Caco-2 (cell line): ENCODE data around the gene ABHD16B. TPM values are rescaled to one million over a fixed set of nuclear protein-coding genes. Genes with fewer than 3 reads are reported as not detected.

Source experiments
- BruUV-seq: library from RNA; stranded (reverse); fragments of 400-500 nt; replicated peaks from 2 replicates; lab custom pipeline; 2021; lab: Mats Ljungman, UMichigan
- CTCF ChIA-PET: fragments of 300-600 bp; sonication (Branson Sonifier 250); formaldehyde crosslinking; loops from one replicate; lab custom pipeline; 2022; ENCODE audit warnings: antibody characterized with exemption; lab: Charles Lee
- POLR2A ChIA-PET: fragments of 300-600 bp; sonication (Branson Sonifier 250); formaldehyde crosslinking; loops from one replicate; lab custom pipeline; 2022; ENCODE audit warnings: antibody characterized with exemption; lab: Charles Lee
- DNase-seq, 2 experiments: peaks; one replicate each; pipeline versions ENCODE4 v3.0.0 to v3.0.0-alpha.2; 2020 to 2022
- H3K27me3 ChIP-seq: replicated peaks from 2 replicates; pipeline ENCODE4 v1.6.0; 2011; ENCODE audit warnings: low read length; ENCODE audit not compliant: control insufficient read depth, insufficient read depth
- H3K36me3 ChIP-seq: 2 replicates; pipeline ENCODE4 v1.5.1; 2011; ENCODE audit warnings: low read length; ENCODE audit not compliant: control insufficient read depth, insufficient read depth
- H3K4me1 ChIP-seq: fragments of 250-450 bp; sonication (Bioruptor Pico); 2 replicates; pipeline ENCODE4 v1.5.1; 2020; ENCODE audit warnings: mild to moderate bottlenecking
- H3K4me3 ChIP-seq: 2 replicates; pipeline ENCODE4 v1.5.1; 2011; ENCODE audit warnings: low read depth, mild to moderate bottlenecking, control low read depth, low read length
- H3K9me3 ChIP-seq: fragments of 250-450 bp; sonication (Bioruptor Pico); 2 replicates; pipeline ENCODE4 v1.5.1; 2020; ENCODE audit warnings: mild to moderate bottlenecking, moderate library complexity
- H3K27ac Mint-ChIP-seq: one replicate; pipeline ENCODE4 v1.8.0; 2022; ENCODE audit warnings: mixed read lengths; ENCODE audit not compliant: unreplicated experiment
- H3K27me3 Mint-ChIP-seq: one replicate; pipeline ENCODE4 v1.8.0; 2022; ENCODE audit warnings: mixed read lengths; ENCODE audit not compliant: insufficient read depth, unreplicated experiment
- H3K36me3 Mint-ChIP-seq: one replicate; pipeline ENCODE4 v1.8.0; 2022; ENCODE audit warnings: mild to moderate bottlenecking, mixed read lengths; ENCODE audit not compliant: insufficient read depth, unreplicated experiment
- H3K4me1 Mint-ChIP-seq: one replicate; pipeline ENCODE4 v1.8.0; 2022; ENCODE audit warnings: low read depth, mixed read lengths; ENCODE audit not compliant: unreplicated experiment
- H3K4me3 Mint-ChIP-seq: one replicate; pipeline ENCODE4 v1.8.0; 2022; ENCODE audit warnings: mild to moderate bottlenecking, moderate library complexity, mixed read lengths; ENCODE audit not compliant: unreplicated experiment
- H3K9me3 Mint-ChIP-seq: one replicate; pipeline ENCODE4 v1.8.0; 2022; ENCODE audit warnings: mixed read lengths; ENCODE audit not compliant: unreplicated experiment
- CTCF ChIP-seq, 2 experiments: fragments of 200-600 bp in 1 of 2; IDR thresholded peaks; 1 replicate in 1 of 2; 2 replicates in 1 of 2; pipeline versions ENCODE4 v1.5.1 to v1.8.0; 2011 to 2022; ENCODE audit warnings: antibody characterized with exemption in 1 of 2, control low read depth in 1 of 2, inconsistent platforms in 1 of 2, low read depth in 1 of 2, low read length in 1 of 2, mild to moderate bottlenecking in 1 of 2, moderate library complexity in 1 of 2; ENCODE audit not compliant: insufficient read depth in 1 of 2, severe bottlenecking in 1 of 2, unreplicated experiment in 1 of 2
- intact Hi-C: fragments of 100-400 bp; cut with micrococcal nuclease; formaldehyde crosslinking; loops from one replicate; pipeline ENCODE4 v1.10.0; 2022; ENCODE audit not compliant: unreplicated experiment
- total RNA-seq: library from RNA; stranded (reverse); gene quantifications from 2 replicates; pipeline ENCODE4 v1.2.3, GENCODE V29; 2022

Gene ABHD16B
- total RNA-seq, 1 experiment from 2014 or later: 0.27 TPM

- H3K4me3 ChIP-seq: no peak overlapping the region
- Mint-ChIP-seq H3K9me3 (no peaks in the 10 kb centered on the region), H3K4me3 (no peak overlapping the region), H3K4me1 (no peaks in the 10 kb centered on the region), H3K27ac (no peak overlapping the region), H3K36me3 (peaks cover 6% of the 10 kb centered on the region), H3K27me3 (peaks cover 3% of the 10 kb centered on the region)
- intact Hi-C loops: no loop called here
- no peak for DNase-seq
- peaks cover 27% of the 10 kb centered on the region for H3K4me1 ChIP-seq
- H3K9me3 ChIP-seq: no peaks in the 10 kb centered on the region
- no peak for TF ChIP-seq CTCF (IDR thresholded peaks at IDR 0.05; ENCODE audit: insufficient read depth in 1 of 2, low read depth in 1 of 2, low read length in 1 of 2, severe bottlenecking in 1 of 2, unreplicated experiment in 1 of 2)
- no peaks in the 10 kb centered on the region for H3K27me3 ChIP-seq
- ChIA-PET CTCF (interaction anchor here (1.6 kb wide), 1 partner anchor 17 kb away, joined by 12 read pairs; no protein-coding TSS in a partner anchor), POLR2A (no interaction called here)
- no TSS peak for BruUV-seq
- no peaks in the 10 kb centered on the region for H3K36me3 ChIP-seq
Measured at GRCh38 chr20:63846888-63847236, 14.4 kb upstream of the ABHD16B start.

DNA sequence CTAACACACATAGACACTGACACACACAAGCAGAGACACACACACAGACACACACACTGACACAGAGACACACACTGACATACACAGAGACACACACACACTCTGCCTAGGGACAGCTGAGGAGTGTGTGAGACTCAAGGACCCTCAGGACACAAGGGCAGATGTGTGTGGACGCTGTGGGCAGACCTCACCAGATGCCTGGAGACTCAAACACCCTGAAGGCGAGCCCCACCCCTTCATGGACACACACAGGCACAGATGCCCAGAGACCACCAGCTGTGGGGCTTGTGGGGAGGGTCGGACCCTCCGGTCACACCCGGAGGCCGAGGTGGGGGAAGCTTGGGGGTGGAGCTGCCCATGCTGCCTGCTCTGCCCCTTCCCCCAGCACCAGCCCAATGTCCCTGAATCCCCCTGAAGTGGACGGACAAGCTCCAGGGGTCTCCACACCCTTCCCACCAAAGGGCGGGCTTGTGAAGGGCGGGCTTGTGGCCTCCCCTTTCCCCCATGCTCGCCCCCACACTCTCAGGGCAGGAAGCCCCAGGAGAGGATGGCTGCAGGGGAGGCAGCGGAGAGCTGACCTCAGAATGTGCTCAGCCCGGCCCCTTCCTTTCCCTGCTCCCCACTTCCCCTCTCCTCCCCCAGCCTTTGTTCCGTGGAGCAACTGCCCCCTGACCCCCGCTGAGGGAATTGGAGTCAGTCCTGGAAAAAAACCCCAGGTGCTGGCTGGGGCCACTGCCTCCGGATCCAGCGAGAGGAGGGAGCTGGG lies 13.9 kb upstream of the ABHD16B start:
- H3K9me3 ChIP-seq: no peaks in the 10 kb centered on the region
- no peak for TF ChIP-seq CTCF (IDR thresholded peaks at IDR 0.05; ENCODE audit: insufficient read depth in 1 of 2, low read depth in 1 of 2, low read length in 1 of 2, severe bottlenecking in 1 of 2, unreplicated experiment in 1 of 2)
- H3K4me3 ChIP-seq: no peak overlapping the region
- no peaks in the 10 kb centered on the region for H3K36me3 ChIP-seq
- Mint-ChIP-seq H3K4me3 (no peak overlapping the region), H3K27ac (no peak overlapping the region), H3K9me3 (no peaks in the 10 kb centered on the region), H3K36me3 (peaks cover 10% of the 10 kb centered on the region), H3K4me1 (no peaks in the 10 kb centered on the region), H3K27me3 (no peaks in the 10 kb centered on the region)
- ChIA-PET CTCF (interaction anchor here (0.8 to 1.0 kb wide), 2 partner anchors 18 to 61 kb away, joined by 5 read pairs; partner anchors contain the start of gene TPD52L2), POLR2A (interaction anchor here (1.3 kb wide), 1 partner anchor 18 kb away, joined by 4 read pairs; the partner anchor contains the start of gene TPD52L2)
- peak in 1 of 2 experiments; percentile 57 for DNase-seq
- no peaks in the 10 kb centered on the region for H3K27me3 ChIP-seq
- H3K4me1 ChIP-seq: peaks cover 27% of the 10 kb centered on the region
- intact Hi-C loops: no loop called here
- no TSS peak for BruUV-seq

- ChIA-PET CTCF (interaction anchor here (0.7 to 1.0 kb wide), 3 partner anchors 17 to 309 kb away, joined by 5 to 7 read pairs (median 5); partner anchors contain the start of gene TPD52L2), POLR2A (interaction anchor here (1.3 kb wide), 1 partner anchor 17 kb away, joined by 4 read pairs; the partner anchor contains the start of gene TPD52L2)
- H3K4me3 ChIP-seq: no peak overlapping the region
- Mint-ChIP-seq H3K36me3 (peaks cover 12% of the 10 kb centered on the region), H3K4me1 (no peaks in the 10 kb centered on the region), H3K27ac (no peak overlapping the region), H3K9me3 (no peaks in the 10 kb centered on the region), H3K4me3 (no peak overlapping the region), H3K27me3 (no peaks in the 10 kb centered on the region)
- TF ChIP-seq CTCF (IDR thresholded peaks at IDR 0.05; ENCODE audit: insufficient read depth in 1 of 2, low read depth in 1 of 2, low read length in 1 of 2, severe bottlenecking in 1 of 2, unreplicated experiment in 1 of 2): no peak
- intact Hi-C loops: no loop called here
- no peaks in the 10 kb centered on the region for H3K9me3 ChIP-seq
- peak in 1 of 2 experiments; percentile 80 for DNase-seq
- no TSS peak for BruUV-seq
- peaks cover 27% of the 10 kb centered on the region for H3K4me1 ChIP-seq
- H3K36me3 ChIP-seq: no peaks in the 10 kb centered on the region
- no peaks in the 10 kb centered on the region for H3K27me3 ChIP-seq
Measured at GRCh38 chr20:63848003-63848911, 13.0 kb upstream of the ABHD16B start.
